SK-N-SH treated with all-trans-retinoic acid at 6 μM for 48 hours (cell line): ENCODE data around the gene CLIC5.

Experiments
- ATAC-seq: fragments of 200-7000 bp; cut with Tn5 transposase; 3 replicates; pipeline ENCODE4 v1.9.1; 2020; ENCODE audit warnings: mild to moderate bottlenecking, moderate library complexity
- ARNTL ChIP-seq: fragments of 450-650 bp; formaldehyde crosslinking; IDR thresholded peaks from 2 replicates; pipeline ENCODE4 v1.5.0; 2020; ENCODE audit warnings: low read depth, mild to moderate bottlenecking, moderate library complexity, borderline replicate concordance
- BACH2 ChIP-seq: fragments of 250-450 bp; sonication (Bioruptor Pico); IDR thresholded peaks from 2 replicates; pipeline ENCODE4 v1.9.0; 2021; ENCODE audit warnings: mild to moderate bottlenecking, borderline replicate concordance
- CREB5 ChIP-seq: fragments of 250-450 bp; sonication (Bioruptor Pico); IDR thresholded peaks from 2 replicates; pipeline ENCODE4 v1.5.1; 2020; ENCODE audit warnings: low read depth, mild to moderate bottlenecking, moderate library complexity
- CSDC2 ChIP-seq: fragments of 250-450 bp; sonication (Bioruptor Pico); IDR thresholded peaks from 2 replicates; pipeline ENCODE4 v1.5.0; 2020; ENCODE audit warnings: mild to moderate bottlenecking, moderate library complexity
- CSRNP3 ChIP-seq: fragments of 250-450 bp; sonication (Bioruptor Pico); IDR thresholded peaks from 2 replicates; pipeline ENCODE4 v1.5.1; 2021; ENCODE audit warnings: mild to moderate bottlenecking, moderate library complexity
- ESRRG ChIP-seq: fragments of 250-450 bp; sonication (Bioruptor Pico); IDR thresholded peaks from 2 replicates; pipeline ENCODE4 v1.6.1; 2021; ENCODE audit warnings: mild to moderate bottlenecking
- GLIS3 ChIP-seq: fragments of 250-450 bp; sonication (Bioruptor Pico); IDR thresholded peaks from 2 replicates; pipeline ENCODE4 v1.5.0; 2020; ENCODE audit warnings: mild to moderate bottlenecking, moderate library complexity
- ISL1 ChIP-seq: fragments of 250-450 bp; sonication (Bioruptor Pico); IDR thresholded peaks from 2 replicates; pipeline ENCODE4 v2.1.2; 2022; ENCODE audit warnings: mild to moderate bottlenecking, moderate library complexity
- OSR1 ChIP-seq: fragments of 250-450 bp; sonication (Bioruptor Pico); IDR thresholded peaks from 2 replicates; pipeline ENCODE4 v1.8.0; 2022; ENCODE audit warnings: moderate library complexity, mild to moderate bottlenecking, inconsistent platforms
- POU6F1 ChIP-seq: fragments of 250-450 bp; sonication (Bioruptor Pico); IDR thresholded peaks from 2 replicates; pipeline ENCODE4 v1.8.0; 2021; ENCODE audit warnings: low read depth, mild to moderate bottlenecking, moderate library complexity, borderline replicate concordance
- PPARA ChIP-seq: fragments of 250-450 bp; sonication (Bioruptor Pico); IDR thresholded peaks from 2 replicates; pipeline ENCODE4 v1.5.0; 2020; ENCODE audit warnings: mild to moderate bottlenecking, borderline replicate concordance
- RARB ChIP-seq: fragments of 250-450 bp; sonication (Bioruptor Pico); IDR thresholded peaks from 2 replicates; pipeline ENCODE4 v1.8.0; 2021; ENCODE audit warnings: mild to moderate bottlenecking, moderate library complexity
- SNAI2 ChIP-seq: fragments of 250-450 bp; sonication (Bioruptor Pico); IDR thresholded peaks from 2 replicates; pipeline ENCODE4 v1.5.0; 2020; ENCODE audit warnings: mild to moderate bottlenecking, moderate library complexity
- TCF4 ChIP-seq: fragments of 250-450 bp; sonication (Bioruptor Pico); IDR thresholded peaks from 2 replicates; pipeline ENCODE4 v1.8.0; 2021; ENCODE audit warnings: mild to moderate bottlenecking, moderate library complexity, borderline replicate concordance
- TOX ChIP-seq: fragments of 250-450 bp; sonication (Bioruptor Pico); IDR thresholded peaks from 2 replicates; pipeline ENCODE4 v1.8.0; 2021; ENCODE audit warnings: mild to moderate bottlenecking, moderate library complexity, borderline replicate concordance
- TSHZ2 ChIP-seq: fragments of 250-450 bp; sonication (Bioruptor Pico); IDR thresholded peaks from 2 replicates; pipeline ENCODE4 v1.5.0; 2020; ENCODE audit warnings: mild to moderate bottlenecking, moderate library complexity
- ZFP3 ChIP-seq: fragments of 250-450 bp; sonication (Bioruptor Pico); IDR thresholded peaks from 2 replicates; pipeline ENCODE4 v1.5.0; 2020; ENCODE audit warnings: mild to moderate bottlenecking, moderate library complexity
- ZFP30 ChIP-seq: fragments of 450-650 bp; formaldehyde crosslinking; IDR thresholded peaks from 2 replicates; pipeline ENCODE4 v1.5.0; 2022; ENCODE audit warnings: mild to moderate bottlenecking, moderate library complexity
- ZNF565 ChIP-seq: fragments of 450-650 bp; formaldehyde crosslinking; conservative IDR thresholded peaks from 2 replicates; pipeline ENCODE4 v1.5.0; 2020; ENCODE audit warnings: low read depth, mild to moderate bottlenecking, moderate library complexity
- ZNF70 ChIP-seq: fragments of 450-650 bp; formaldehyde crosslinking; IDR thresholded peaks from 2 replicates; pipeline ENCODE4 v1.5.0; 2020; ENCODE audit warnings: mild to moderate bottlenecking, moderate library complexity
- ZNF8 ChIP-seq: fragments of 450-650 bp; formaldehyde crosslinking; IDR thresholded peaks from 2 replicates; pipeline ENCODE4 v1.5.0; 2020; ENCODE audit warnings: mild to moderate bottlenecking, moderate library complexity

The CLIC5 gene

GRCh38 chr6:45902984-45903383 is 112.7 kb downstream of the CLIC5 start:
- ATAC-seq, result no peak
- no peak for TF ChIP-seq PPARA

GRCh38 chr6:45901767-45902650 is 113.7 kb downstream of the CLIC5 start:
- no peak for ATAC-seq
- TF ChIP-seq BACH2 (CRISPR knock-in tag) (no peak), SNAI2 (no peak), GLIS3 (CRISPR knock-in tag) (no peak), RARB (CRISPR knock-in tag) (no peak), ZNF8 (no peak), ZNF565 (no peak), CSRNP3 (CRISPR knock-in tag) (no peak), ZFP30 (CRISPR knock-in tag) (no peak), OSR1 (CRISPR knock-in tag) (no peak), TSHZ2 (CRISPR knock-in tag) (no peak), TOX (CRISPR knock-in tag) (no peak), ESRRG (CRISPR knock-in tag) (no peak)

GRCh38 chr6:45900808-45901752 is 114.6 kb downstream of the CLIC5 start:
- TF ChIP-seq BACH2 (CRISPR knock-in tag) (no peak), GLIS3 (CRISPR knock-in tag) (no peak), TCF4 (CRISPR knock-in tag) (no peak), ZFP30 (CRISPR knock-in tag) (no peak)
- TF ChIP-seq, all 23 proteins: peak for 0
- no peak for ATAC-seq

- ATAC-seq, result no peak
- no peak for TF ChIP-seq SNAI2
- TF ChIP-seq ISL1 (CRISPR knock-in tag), result no peak
- TF ChIP-seq CSDC2 (CRISPR knock-in tag), result no peak
- no peak for TF ChIP-seq ZNF70
- no peak for TF ChIP-seq CREB5 (CRISPR knock-in tag)
- TF ChIP-seq TCF4 (CRISPR knock-in tag), result no peak
- TF ChIP-seq OSR1 (CRISPR knock-in tag), result no peak
- TF ChIP-seq BACH2 (CRISPR knock-in tag), result no peak
- no peak for TF ChIP-seq ZNF565
- no peak for TF ChIP-seq RARB (CRISPR knock-in tag)
- TF ChIP-seq POU6F1 (CRISPR knock-in tag), result no peak
- no peak for TF ChIP-seq PPARA
- no peak for TF ChIP-seq TOX (CRISPR knock-in tag)
- no peak for TF ChIP-seq ZFP30 (CRISPR knock-in tag)
- no peak for TF ChIP-seq ZNF8
- no peak for TF ChIP-seq ZFP3 (CRISPR knock-in tag)
- TF ChIP-seq ARNTL, result no peak
- no peak for TF ChIP-seq CSRNP3 (CRISPR knock-in tag)
- TF ChIP-seq, all 23 proteins: peak for 0
Observed at GRCh38 chr6:45899683-45899946, 116.0 kb downstream of the CLIC5 start.
